HEK293 (cell line): Measurements from ENCODE around the gene HDAC1.

Experiments used
- CTCF ChIA-PET: fragments of 350-600 bp; formaldehyde crosslinking; extraction: SDS; loops from one replicate; lab custom pipeline; 2021; ENCODE audit warnings: antibody characterized with exemption; lab: Yijun Ruan, JAX
- POLR2A ChIA-PET: fragments of 300-600 bp; formaldehyde crosslinking; extraction: SDS; loops from one replicate; lab custom pipeline; 2020; ENCODE audit warnings: antibody characterized with exemption, inconsistent platforms; lab: Yijun Ruan, JAX
- H3K27ac ChIP-seq: fragments of 200-500 bp; sonication (Bioruptor generic); 2 replicates; pipeline ENCODE4 v1.5.1; 2014; ENCODE audit warnings: low read depth, low read length, control low read depth, inconsistent platforms; ENCODE audit errors: extremely low read depth
- H3K36me3 ChIP-seq, 2 experiments: fragments of 200-500 bp in 1 of 2; sonication (Bioruptor generic) in 1 of 2; 1 replicate in 1 of 2; 2 replicates in 1 of 2; pipeline ENCODE4 v1.5.1; 2014 to 2017; ENCODE audit warnings: inconsistent platforms in 2 of 2, low read length in 2 of 2; ENCODE audit not compliant: control insufficient read depth in 2 of 2, insufficient read depth in 1 of 2
- H3K4me1 ChIP-seq: fragments of 200-500 bp; sonication (Bioruptor generic); 2 replicates; pipeline ENCODE4 v1.5.1; 2014; ENCODE audit warnings: mild to moderate bottlenecking, low read length, inconsistent platforms; ENCODE audit not compliant: control insufficient read depth, insufficient read depth
- H3K4me3 ChIP-seq: 2 replicates; pipeline ENCODE4 v1.5.1; 2011; ENCODE audit warnings: low read depth, mild to moderate bottlenecking, control low read depth, low read length, moderate library complexity
- H3K9me3 ChIP-seq: fragments of 200-500 bp; sonication (Bioruptor generic); 2 replicates; pipeline ENCODE4 v1.5.1; 2014; ENCODE audit warnings: low read depth, low read length, inconsistent platforms; ENCODE audit not compliant: control insufficient read depth, insufficient read depth
- GLIS1 ChIP-seq: fragments of 450-650 bp; formaldehyde crosslinking; IDR thresholded peaks from 2 replicates; pipeline ENCODE4 v1.5.1; 2016; ENCODE audit warnings: missing biosample characterization, missing genetic modification characterization
- OVOL3 ChIP-seq: fragments of 450-650 bp; formaldehyde crosslinking; IDR thresholded peaks from 2 replicates; pipeline ENCODE4 v1.5.1; 2016; ENCODE audit warnings: missing biosample characterization, missing genetic modification characterization
- SCRT1 ChIP-seq: fragments of 450-650 bp; formaldehyde crosslinking; IDR thresholded peaks from 2 replicates; pipeline ENCODE4 v1.5.1; 2016; ENCODE audit warnings: missing biosample characterization, missing genetic modification characterization, borderline replicate concordance
- TCF7L2 ChIP-seq: IDR thresholded peaks from 2 replicates; pipeline ENCODE4 v1.6.1; 2011; ENCODE audit warnings: low read depth, mild to moderate bottlenecking, inconsistent platforms, low read length, moderate library complexity, borderline replicate concordance
- ZBTB1 ChIP-seq: fragments of 450-650 bp; formaldehyde crosslinking; IDR thresholded peaks from 2 replicates; pipeline ENCODE4 v1.5.1; 2016; ENCODE audit warnings: missing biosample characterization, missing genetic modification characterization
- ZNF10 ChIP-seq: fragments of 450-650 bp; formaldehyde crosslinking; IDR thresholded peaks from 2 replicates; pipeline ENCODE4 v1.5.1; 2017; ENCODE audit warnings: missing biosample characterization, missing genetic modification characterization
- ZNF114 ChIP-seq: fragments of 450-650 bp; formaldehyde crosslinking; IDR thresholded peaks from 2 replicates; pipeline ENCODE4 v1.5.0; 2017; ENCODE audit warnings: missing biosample characterization, missing genetic modification characterization
- ZNF169 ChIP-seq: fragments of 450-650 bp; formaldehyde crosslinking; IDR thresholded peaks from 2 replicates; pipeline ENCODE4 v1.5.1; 2016; ENCODE audit warnings: missing biosample characterization, missing genetic modification characterization
- ZNF23 ChIP-seq: fragments of 450-650 bp; formaldehyde crosslinking; IDR thresholded peaks from 2 replicates; pipeline ENCODE4 v1.5.1; 2016; ENCODE audit warnings: missing biosample characterization, missing genetic modification characterization, borderline replicate concordance
- ZNF768 ChIP-seq: fragments of 450-650 bp; formaldehyde crosslinking; IDR thresholded peaks from 2 replicates; pipeline ENCODE4 v1.5.1; 2018; ENCODE audit warnings: missing biosample characterization, mild to moderate bottlenecking, missing genetic modification characterization
- ZNF837 ChIP-seq: fragments of 450-650 bp; formaldehyde crosslinking; IDR thresholded peaks from 2 replicates; pipeline ENCODE4 v1.5.1; 2016; ENCODE audit warnings: missing biosample characterization, missing genetic modification characterization
- TF ChIP-seq, protein P1 (sequence below): fragments of 450-650 bp; formaldehyde crosslinking; IDR thresholded peaks from 2 replicates; pipeline ENCODE4; 2016; ENCODE audit warnings: missing biosample characterization, missing genetic modification characterization
- TF ChIP-seq, protein P2 (sequence below): fragments of 450-650 bp; IDR thresholded peaks from 2 replicates; pipeline ENCODE4 v1.5.1; 2018; ENCODE audit warnings: missing biosample characterization, mild to moderate bottlenecking, missing genetic modification characterization
- TF ChIP-seq, protein P3 (sequence below): fragments of 450-650 bp; formaldehyde crosslinking; conservative IDR thresholded peaks from 2 replicates; pipeline ENCODE4 v1.5.1; 2016; ENCODE audit warnings: low read depth, missing biosample characterization, missing genetic modification characterization

The HDAC1 gene

DNA sequence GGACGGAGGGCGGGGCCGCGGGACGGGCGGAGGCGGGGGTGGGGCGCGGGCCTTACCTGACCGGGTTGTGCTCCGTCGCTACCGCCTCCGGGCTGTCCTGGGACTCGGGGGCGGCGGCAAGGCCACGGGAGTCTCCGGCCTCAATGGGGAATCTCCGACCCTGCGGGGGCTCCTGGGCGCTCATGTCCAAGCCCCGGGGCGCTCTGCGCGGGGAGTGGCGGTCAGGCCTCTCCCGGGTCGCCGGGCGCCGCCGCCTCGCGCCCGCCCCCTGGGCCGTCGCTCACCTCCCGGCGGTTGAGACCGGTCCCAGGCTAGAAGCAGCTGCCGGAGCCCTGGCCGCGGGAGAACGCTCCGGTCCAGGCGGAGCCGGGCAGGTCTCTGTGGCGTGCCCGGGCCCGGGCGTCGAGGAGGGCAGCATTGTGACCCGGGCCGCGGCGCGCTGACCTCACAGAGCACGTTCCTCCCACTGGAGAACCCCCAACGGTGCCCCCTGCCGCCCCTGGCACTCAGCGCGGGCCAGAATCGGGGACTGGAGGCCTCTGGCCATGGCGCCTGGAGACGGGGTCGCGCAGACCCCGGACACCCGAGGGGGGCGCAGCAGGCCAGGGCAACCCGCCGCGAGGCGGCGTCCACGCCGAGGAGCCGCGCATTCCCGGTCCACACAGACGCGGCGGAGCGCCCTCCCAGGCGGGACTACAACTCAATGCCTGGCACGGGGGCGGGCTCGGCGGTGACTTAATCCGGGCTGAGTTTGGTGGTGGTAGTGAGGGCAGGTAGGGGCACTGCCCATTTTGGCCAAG, 70.0 kb downstream of the HDAC1 start (continued):
- TF ChIP-seq, protein P1, sequence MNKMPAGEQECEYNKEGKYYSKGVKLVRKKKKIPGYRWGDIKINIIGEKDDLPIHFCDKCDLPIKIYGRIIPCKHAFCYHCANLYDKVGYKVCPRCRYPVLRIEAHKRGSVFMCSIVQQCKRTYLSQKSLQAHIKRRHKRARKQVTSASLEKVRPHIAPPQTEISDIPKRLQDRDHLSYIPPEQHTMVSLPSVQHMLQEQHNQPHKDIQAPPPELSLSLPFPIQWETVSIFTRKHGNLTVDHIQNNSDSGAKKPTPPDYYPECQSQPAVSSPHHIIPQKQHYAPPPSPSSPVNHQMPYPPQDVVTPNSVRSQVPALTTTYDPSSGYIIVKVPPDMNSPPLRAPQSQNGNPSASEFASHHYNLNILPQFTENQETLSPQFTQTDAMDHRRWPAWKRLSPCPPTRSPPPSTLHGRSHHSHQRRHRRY (tag by site-specific recombination): no peak
- TF ChIP-seq TCF7L2: no peak
- TF ChIP-seq, protein P2, sequence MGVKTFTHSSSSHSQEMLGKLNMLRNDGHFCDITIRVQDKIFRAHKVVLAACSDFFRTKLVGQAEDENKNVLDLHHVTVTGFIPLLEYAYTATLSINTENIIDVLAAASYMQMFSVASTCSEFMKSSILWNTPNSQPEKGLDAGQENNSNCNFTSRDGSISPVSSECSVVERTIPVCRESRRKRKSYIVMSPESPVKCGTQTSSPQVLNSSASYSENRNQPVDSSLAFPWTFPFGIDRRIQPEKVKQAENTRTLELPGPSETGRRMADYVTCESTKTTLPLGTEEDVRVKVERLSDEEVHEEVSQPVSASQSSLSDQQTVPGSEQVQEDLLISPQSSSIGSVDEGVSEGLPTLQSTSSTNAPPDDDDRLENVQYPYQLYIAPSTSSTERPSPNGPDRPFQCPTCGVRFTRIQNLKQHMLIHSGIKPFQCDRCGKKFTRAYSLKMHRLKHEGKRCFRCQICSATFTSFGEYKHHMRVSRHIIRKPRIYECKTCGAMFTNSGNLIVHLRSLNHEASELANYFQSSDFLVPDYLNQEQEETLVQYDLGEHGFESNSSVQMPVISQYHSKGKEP (tag by site-specific recombination): no peak

DNA sequence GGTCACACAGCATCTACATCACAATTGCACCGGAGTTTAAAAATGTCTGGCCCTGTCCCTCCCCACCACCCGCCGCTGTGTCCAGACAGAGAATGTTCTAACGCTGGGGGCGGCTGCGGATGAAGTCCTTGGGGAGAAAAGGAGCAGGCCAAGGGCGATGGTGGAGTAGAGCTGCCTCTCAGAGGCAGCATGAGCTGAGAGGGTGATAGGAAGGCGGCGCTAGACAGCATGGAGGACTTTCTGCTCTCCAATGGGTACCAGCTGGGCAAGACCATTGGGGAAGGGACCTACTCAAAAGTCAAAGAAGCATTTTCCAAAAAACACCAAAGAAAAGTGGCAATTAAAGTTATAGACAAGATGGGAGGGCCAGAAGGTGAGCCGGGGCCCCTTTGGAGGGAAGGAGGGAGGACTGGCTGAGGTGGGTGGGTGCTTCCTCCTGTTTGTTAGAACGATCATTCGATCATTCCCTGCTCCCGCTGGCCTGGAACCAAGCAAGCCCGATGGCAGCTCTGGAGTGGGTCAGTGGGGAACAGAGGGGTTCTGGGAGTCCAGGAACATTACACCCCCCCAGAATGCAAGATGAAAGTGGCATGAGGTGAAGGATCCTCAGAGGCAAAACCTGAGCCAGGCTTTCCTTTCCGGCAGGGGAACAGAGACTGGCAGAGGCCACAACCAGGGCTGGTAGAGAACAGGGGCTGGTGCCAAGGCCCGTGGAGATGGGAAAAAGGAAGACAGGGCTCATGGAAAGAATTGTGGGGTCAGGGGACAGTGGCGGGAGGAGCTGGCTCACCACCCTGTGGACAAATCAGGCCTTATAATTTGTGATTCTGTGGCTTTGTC, 70.8 kb downstream of the HDAC1 start, which contains the start of the genes FAM229A and TSSK3:
Gene FAM229A, minus strand, starts transcription at position 12 of the 840 bp plus-strand sequence. CDS start 394 bp downstream, outside the sequence.
Gene TSSK3, plus strand, starts transcription at position 66 of the 840 bp plus-strand sequence. Its CDS starts 163 bp downstream, at position 229.
- CTCF ChIA-PET: no interaction called here
- H3K4me3 ChIP-seq: no peak within 1 kb of the TSS
- H3K27ac ChIP-seq: no peak within 1 kb of the TSS
- peaks cover 0 to 91% of the 10 kb centered on the region in 2 experiments; a peak in 2 of 3 replicates for H3K36me3 ChIP-seq
- POLR2A ChIA-PET: interaction anchor here (0.6 to 2.0 kb wide), 2 partner anchors 8 to 26 kb away, joined by 5 to 6 read pairs; partner anchors contain the start of gene MARCKSL1
- no peaks in the 10 kb centered on the region for H3K4me1 ChIP-seq
- TF ChIP-seq ZNF837: no peak
- TF ChIP-seq ZNF768 (tag by site-specific recombination): no peak
- no peak for TF ChIP-seq GLIS1
- TF ChIP-seq OVOL3: no peak
- TF ChIP-seq SCRT1 (tag by site-specific recombination): no peak
- TF ChIP-seq ZNF23 (tag by site-specific recombination): no peak
- TF ChIP-seq ZNF169 (tag by site-specific recombination): no peak
- TF ChIP-seq, protein P2 (tag by site-specific recombination): no peak
- TF ChIP-seq ZNF114 (tag by site-specific recombination): no peak
- TF ChIP-seq ZNF10: no peak
- no peak for TF ChIP-seq ZBTB1 (tag by site-specific recombination)
- TF ChIP-seq, protein P3, sequence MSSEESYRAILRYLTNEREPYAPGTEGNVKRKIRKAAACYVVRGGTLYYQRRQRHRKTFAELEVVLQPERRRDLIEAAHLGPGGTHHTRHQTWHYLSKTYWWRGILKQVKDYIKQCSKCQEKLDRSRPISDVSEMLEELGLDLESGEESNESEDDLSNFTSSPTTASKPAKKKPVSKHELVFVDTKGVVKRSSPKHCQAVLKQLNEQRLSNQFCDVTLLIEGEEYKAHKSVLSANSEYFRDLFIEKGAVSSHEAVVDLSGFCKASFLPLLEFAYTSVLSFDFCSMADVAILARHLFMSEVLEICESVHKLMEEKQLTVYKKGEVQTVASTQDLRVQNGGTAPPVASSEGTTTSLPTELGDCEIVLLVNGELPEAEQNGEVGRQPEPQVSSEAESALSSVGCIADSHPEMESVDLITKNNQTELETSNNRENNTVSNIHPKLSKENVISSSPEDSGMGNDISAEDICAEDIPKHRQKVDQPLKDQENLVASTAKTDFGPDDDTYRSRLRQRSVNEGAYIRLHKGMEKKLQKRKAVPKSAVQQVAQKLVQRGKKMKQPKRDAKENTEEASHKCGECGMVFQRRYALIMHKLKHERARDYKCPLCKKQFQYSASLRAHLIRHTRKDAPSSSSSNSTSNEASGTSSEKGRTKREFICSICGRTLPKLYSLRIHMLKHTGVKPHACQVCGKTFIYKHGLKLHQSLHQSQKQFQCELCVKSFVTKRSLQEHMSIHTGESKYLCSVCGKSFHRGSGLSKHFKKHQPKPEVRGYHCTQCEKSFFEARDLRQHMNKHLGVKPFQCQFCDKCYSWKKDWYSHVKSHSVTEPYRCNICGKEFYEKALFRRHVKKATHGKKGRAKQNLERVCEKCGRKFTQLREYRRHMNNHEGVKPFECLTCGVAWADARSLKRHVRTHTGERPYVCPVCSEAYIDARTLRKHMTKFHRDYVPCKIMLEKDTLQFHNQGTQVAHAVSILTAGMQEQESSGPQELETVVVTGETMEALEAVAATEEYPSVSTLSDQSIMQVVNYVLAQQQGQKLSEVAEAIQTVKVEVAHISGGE (tag by site-specific recombination): no peak
- TF ChIP-seq, all 188 proteins: peak for 0
- H3K9me3 ChIP-seq: no peaks in the 10 kb centered on the region
